GM18502 (cell line): ENCODE results near the gene NOS3.

Source experiments
- ATAC-seq: cut with Tn5 transposase; IDR thresholded peaks from one replicate; pipeline ENCODE4 v1.9.1; 2021; ENCODE audit warnings: mild to moderate bottlenecking; ENCODE audit not compliant: unreplicated experiment, poor library complexity

The NOS3 gene

GRCh38 chr7:150990416-150991186 is at the start of gene NOS3:
NOS3 (plus strand) TSS chr7:150991017; CDS start chr7:150993804, 2,787 bp downstream.
- ATAC-seq, result no peak

GRCh38 chr7:150941351-150942000 is 49.3 kb upstream of the NOS3 start:
- no peak for ATAC-seq

DNA sequence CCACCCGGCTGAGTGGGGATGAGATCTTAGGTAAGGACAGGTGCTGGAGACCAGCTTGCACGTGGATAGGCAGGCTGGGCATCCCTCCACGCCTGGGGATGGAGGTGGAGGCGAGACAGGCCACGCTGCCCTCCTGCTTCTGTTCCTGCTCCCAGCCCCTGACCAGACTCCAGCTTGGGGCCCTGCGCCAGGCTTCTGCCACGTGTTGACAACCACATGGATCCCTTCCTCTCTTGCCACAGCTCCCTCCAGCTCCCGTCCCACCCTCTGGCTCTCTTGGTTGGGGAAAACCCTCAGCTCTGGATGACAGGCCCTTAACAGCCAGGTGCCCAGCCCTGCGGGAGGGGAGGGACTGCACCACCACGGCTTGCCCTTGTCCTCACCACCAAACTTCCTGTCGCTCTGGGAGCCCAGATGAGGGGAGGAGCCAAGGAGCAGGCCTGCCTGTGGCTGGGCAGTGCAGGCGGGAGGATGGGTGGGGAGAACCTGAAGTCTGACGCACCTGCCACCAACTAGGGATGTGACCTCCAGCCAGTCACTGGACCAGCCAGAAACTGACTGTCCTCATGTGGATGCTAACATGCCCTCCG is 48.7 kb upstream of the NOS3 start:
- no peak for ATAC-seq

DNA sequence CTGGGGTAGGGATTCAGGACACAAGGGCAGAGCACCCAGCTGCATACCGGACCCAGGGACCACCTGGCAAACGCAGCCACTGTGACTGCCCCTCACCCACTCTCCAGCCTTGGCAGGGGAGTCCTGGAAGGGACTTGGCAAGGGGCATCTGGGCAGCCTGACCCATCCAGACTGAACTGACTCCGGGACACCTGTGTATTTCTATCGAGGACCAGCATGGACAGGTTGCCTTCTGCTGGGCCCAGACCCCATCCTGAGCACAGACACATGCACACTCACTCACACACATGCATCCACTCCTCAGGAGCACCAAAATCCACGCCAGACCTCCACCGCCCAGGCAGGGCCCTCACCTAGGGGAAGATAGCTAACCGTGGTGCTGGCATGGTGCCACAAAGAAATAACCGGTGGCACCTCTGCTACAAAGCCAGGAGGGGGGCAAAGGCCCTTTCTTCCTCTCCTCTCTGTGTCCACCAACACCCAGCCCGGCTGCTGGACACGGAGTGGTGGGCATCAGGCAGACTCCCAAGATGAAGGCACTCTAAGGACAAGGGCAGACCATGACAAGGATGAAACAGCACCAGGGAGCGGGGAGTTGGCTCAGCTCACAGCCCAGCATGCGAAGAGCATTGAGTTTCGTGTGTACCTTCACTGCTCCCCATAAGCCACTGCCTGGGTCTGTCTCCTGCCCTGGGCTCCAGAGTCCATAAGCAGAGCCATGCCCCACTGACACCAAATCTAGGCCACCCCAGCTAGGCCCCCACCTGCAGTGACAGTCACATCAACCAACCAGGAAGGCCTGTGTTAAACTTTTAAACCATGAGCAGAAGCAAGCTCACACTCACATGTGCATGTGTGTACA is 48.0 kb upstream of the NOS3 start:
- ATAC-seq, result no peak

DNA sequence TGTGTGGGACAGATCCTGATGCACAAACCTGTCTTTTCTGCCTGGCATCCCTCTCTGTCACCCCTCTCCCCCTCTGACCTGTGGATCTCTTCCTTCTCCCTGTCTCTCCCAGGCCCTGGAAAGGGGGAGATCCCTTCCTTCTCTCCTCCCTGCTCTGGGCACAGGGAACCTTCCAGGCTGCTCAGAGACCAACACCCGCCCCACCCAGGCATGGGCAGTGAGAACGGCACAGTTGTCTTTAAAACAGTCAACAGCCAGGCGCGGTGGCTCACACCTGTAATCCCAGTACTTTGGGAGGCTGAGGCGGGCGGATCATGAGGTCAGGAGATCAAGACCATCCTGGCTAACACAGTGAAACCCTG is 47.4 kb upstream of the NOS3 start:
- no peak for ATAC-seq

DNA sequence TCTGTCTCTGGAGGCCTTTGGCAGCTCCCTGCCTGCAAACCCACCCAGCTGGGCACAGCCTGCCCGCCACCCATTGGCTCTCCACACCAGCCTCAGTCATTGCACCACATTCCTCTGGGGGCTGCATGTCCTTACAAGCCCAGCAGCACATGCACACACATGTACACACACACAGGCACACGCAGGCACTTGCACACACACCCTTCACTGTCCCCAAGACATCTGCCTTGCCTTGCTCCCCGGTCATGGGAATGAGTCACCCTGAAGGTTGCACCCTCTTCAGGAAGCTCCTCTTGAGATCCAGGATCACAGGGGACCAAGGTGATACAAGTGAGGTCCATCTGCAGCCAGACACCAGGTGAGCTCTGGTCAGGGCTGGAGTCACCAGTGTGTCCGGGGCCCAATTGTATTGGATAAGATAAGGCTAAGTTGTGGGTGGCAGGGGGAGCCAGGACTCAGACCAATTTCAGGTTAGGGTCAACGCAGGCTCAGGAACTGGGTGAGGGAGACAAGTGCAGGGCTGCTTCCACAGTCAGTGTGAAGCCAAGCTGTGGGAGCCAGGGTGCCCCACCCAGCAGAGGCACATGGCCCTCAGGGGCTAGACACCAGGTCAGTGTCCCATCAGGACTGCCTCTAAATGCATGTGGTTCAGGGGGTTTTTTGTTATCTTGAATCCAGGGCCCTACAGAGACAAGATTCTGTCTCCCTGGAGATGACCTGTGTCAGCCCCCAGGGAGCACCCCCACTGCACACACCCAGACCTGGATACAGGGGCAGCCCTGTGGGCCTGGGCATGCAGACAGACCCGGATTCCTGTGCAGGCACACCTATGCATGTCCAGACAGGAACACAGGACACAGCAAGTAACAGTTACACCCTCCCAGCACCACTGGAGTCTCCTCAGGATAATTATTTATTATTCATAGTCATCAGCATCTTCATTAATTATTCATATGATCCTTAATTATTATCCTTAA is 46.5 kb upstream of the NOS3 start:
- no peak for ATAC-seq

- ATAC-seq, result no peak
These were observed 45.5 kb upstream of the NOS3 start for GRCh38 chr7:150945171-150945852.

- ATAC-seq, result no peak
These were observed 44.9 kb upstream of the NOS3 start for GRCh38 chr7:150945853-150946420.

- no peak for ATAC-seq
These were observed 44.2 kb upstream of the NOS3 start for GRCh38 chr7:150946421-150947240.

GRCh38 chr7:150947241-150947745 is 43.5 kb upstream of the NOS3 start:
- ATAC-seq, result no peak

DNA sequence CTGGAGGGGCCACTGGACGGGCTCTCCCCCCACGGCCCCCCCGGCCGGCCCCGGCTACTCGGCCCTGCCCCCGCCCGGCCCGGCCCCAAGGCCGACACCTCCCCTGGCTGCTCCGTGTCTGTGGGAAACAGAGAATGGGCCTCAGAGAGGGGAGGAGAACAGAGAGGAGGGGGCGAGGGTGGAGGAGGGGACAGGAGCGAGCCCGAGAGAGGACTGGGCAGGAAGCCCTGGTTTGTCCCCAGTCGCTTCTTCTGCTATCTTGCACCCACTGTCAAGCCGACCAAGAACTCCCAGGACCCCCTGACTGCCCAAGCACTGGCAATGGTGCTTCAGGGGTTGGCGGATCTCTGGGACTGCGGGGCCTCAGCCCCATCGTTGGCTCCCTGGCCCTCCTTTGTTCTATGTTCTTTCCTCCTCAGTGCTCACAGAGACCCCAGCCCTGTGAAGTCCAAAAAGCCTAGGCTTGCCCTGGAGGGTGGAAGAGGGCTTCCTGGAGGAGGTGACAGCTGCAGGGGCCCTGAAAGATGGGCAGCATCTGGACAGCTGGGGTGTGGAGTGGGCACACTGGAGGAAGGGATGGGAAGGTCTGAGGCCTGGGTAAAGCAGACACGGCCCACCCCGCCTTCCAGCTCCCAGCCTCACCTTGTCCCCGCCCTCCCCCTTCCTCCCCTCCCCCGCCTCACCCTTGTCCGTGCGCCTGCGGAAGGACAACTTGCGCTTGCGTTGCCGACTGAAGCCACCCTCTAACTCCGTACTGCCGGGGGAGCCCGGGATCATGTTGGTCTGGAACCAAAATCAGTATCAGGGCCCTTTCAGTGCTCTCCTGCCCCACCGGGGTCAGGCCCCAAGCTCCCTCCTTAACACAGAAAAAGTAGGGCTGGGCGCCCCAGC is 42.8 kb upstream of the NOS3 start:
- ATAC-seq, result no peak

DNA sequence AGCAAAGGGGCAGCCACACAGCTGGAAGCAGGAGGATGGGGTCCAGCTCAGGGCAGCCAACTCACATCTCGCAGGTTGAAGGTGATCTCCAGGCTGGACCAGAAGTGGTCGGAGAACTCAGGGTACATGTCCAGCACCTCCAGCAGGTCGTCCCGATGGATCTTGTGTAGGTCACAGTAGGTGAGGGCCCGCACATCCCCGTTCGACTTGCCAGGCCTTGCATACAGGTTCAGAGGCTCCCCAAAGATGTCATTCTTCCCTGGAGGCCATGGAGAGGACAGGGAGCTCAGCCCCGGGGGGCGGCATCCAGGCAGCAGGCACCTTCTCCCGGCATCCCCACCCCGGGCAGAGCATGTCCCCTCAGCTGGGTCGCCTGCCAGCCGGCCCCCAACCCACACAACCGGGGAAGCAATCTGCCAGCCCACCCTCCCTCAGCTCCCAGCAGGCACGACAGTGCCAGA is 42.0 kb upstream of the NOS3 start:
- no peak for ATAC-seq

DNA sequence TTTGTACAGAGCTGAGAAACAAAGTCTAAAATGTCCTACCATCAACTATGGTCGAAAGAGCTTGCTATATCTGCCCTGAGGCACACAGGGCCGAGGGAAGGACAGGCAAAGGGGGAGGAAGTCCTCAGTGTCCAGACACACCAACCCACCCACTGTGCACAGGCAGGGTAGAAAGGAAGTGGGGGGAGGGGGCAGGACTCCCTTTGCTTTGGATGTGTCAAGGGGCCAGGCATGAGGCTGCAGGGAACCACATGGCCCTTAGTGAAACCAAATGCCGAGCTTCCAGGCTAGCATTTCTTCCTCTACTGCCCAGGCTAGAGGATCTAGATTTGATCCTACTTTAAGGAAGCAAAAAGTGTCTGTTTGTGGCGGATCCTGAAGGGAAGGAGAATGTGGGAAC is 41.3 kb upstream of the NOS3 start:
- ATAC-seq, result no peak

GRCh38 chr7:150949971-150950491 is 40.8 kb upstream of the NOS3 start:
- ATAC-seq, result no peak

- ATAC-seq, result no peak
These were observed 40.2 kb upstream of the NOS3 start for GRCh38 chr7:150950496-150951180.

DNA sequence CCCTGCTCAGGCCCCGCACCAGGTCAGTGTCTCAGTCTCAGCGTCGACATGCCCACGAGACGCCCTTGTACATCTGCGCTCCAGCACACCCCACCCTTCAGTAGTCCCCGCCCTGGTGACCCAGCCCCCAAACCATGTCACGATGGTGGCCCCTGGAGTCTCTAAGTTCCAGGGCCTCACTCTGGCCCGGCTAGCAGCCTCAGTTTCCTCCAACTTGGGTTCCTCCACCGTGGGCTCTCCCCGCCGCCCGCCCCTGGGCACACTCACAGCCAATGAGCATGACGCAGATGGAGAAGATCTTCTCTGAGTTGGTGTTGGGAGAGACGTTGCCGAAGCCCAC is 39.7 kb upstream of the NOS3 start:
- no peak for ATAC-seq
